IPS-NIHi7 (cell line): ENCODE measurements around the gene PDHA1.

ENCODE experiments used
- DNase-seq: peaks from one replicate; pipeline ENCODE4 v3.0.0; 2012; ENCODE audit warnings: mixed read lengths; ENCODE audit errors: extremely low spot score

PDHA1 gene

GRCh38 chrX:19375546-19375945, 31.8 kb downstream of the PDHA1 start:
- DNase-seq, result no peak

DNA sequence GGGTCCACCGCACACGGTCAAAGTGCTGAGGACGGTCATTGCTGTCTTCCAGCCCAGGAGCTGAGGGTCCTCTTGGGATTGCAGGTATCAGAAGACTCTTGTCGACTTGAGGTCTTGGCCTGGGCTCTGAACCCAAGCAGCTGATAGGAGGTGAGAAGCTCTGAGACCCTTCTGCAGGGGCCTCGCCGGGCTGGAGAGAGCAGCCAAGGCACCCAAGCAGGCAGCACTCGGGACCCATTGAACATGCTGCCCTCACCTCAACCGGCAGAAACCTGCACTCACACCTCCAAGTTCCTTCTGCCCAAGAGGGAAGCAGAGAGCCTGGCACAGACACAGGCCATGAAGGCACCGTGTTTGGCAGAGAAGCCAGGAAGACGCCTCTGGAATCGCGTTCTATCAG, 34.1 kb downstream of the PDHA1 start:
- DNase-seq, result no peak

DNA sequence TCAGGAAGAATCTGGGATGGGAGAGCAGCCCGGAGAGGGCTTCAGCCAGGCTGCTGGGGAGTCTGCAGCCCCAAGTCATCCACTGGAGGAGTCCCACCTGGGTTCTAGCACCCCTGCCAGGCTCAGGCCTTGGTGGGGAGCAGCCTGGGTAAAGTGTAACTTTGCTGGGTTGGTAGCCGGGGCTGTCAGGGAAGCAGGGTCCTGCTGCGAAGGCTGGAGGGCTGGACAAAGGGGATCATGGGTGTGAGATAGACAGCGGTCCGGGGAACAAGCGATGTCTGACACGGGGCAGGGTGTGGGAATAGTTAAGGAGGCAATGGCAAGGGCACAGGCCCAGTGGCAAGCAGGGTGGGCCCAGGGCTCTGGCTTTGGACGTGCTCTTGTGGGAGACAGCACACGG, 37.6 kb downstream of the PDHA1 start:
- DNase-seq, result no peak

DNA sequence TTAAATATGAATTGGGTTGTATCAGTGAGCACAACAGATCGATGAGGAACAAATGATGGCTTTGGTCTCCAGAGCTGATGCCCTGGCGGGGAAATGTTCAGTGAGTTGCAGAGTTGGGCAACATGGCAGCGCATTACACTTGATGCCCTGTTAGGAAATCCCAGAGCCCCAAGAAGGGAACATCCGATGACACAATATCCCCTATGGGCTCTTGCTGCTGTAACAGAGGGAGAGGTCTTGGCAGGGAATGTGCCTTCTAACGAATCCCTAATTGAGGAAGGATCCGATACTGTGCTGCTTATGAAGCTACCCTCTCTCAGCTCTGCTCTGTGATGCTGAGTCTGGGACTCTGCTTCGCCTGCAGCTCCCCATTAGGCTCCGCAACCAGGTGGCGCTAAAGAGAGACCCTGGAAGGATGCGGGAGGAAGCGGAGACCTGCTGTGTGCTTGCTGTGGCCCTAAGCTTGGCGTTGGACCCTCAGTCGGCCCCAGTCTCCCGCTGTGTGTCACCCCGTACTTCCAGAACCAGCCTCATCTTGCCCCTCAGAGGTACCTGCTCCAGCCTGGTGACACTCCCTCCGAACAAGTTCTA, 38.9 kb downstream of the PDHA1 start:
- DNase-seq, result peak; percentile 82

DNA sequence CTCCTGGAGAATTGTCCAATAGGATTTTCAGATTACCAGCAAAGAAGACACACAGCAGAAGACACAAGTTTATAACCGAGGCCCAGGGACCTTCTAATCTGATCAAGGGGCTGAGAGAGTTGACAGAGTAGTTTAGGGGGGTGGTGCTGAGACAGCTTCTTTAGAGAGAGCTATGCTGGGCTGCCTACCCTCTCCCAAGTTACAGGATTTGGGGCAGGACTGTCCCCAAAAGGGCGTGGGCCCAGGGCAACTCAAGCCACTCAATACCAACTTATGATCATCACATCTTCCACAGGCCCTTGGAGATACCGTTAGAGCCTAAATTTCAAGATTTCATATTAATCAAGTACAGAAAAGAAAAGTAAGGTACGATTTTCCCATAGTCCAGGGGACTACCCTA, 43.0 kb downstream of the PDHA1 start:
- no peak for DNase-seq

GRCh38 chrX:19388064-19388679, 44.4 kb downstream of the PDHA1 start:
- no peak for DNase-seq

DNA sequence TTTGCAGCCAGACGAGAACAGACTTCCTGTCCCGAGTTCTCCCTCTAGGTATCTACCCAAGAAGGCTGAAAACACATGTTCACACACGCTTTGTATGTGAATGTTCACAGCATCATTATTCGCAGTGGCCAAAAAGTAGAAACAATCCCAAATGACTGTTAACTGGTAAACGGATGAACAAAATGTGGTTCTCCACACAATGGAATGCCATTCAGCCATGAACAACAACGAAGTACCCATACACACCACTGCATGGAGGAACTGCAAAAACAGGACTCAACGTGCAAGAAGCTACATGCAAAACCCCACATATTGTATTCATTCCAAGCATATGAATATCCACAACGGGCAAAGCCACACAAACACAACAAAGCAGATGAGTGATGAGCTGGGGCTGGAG, 45.0 kb downstream of the PDHA1 start:
- no peak for DNase-seq

DNA sequence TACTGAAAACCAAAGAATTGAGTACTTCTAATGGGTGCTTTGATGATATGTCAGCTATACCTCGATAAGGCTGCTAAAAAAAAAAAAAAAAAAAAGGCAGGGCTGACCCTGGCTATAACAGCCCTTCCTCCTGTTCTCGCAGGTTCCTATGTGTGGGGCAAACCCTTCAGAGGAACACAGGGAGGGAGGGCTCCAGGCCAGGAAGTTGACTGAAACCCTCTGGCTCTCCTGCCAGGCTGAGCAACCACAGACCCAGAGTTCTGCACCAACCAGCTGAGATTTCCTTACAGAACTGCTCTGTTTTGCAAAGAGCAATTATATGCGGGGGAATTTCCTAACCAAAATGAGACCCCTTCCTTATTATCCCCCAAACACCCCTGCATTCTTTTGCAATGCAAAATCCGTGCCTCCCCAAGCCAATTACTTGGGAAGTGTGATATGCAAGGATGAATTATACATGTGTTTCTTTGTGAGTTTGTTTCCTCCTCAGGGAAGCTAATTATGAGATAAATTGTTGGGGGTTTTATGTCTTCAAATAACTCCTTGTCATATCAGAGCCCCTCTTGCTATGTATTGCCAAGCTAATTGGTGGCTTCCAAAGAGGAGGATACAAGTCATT, 45.6 kb downstream of the PDHA1 start:
- DNase-seq, result peak; percentile 41

DNA sequence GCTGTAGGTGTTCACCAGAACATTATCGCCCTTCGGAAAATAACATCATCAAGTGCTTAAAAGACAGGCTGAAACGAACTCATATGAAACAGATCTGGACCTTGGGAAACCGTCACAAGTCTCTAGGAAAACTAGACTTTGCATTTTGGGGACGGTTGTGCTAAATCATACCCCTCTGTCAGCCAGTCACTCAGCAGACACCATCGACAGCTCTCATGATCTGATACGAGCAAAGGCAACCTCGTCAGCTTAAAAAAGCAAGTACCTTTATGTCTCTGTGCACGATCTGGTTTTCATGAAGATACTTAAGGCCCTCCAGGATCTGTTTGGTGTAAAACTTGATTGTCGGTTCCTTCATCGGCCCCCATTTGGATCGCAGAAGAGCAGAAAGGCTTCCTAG, 48.4 kb downstream of the PDHA1 start:
- DNase-seq, result no peak

GRCh38 chrX:19392703-19393102, 49.0 kb downstream of the PDHA1 start:
- no peak for DNase-seq

- DNase-seq, result no peak
These were observed 60.0 kb downstream of the PDHA1 start for GRCh38 chrX:19403696-19404095.

DNA sequence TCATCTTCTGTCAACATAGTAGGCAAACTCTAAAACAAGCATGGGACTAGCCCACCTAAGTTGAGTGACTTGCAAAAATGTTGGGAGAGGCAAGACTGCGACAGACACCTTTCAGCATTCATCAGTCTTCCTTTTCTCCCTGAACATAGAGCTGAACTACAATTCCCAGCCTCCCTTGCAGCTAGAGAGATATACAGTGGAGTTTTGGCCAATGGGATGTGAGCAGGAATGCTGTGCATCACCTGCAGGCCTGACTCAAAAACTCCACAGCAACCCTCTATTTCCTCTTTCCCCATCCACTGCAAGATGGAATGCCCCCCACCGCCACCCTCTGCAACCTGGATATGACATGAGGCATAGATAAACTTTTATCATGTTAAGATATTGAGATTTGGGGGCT, 66.5 kb downstream of the PDHA1 start:
- DNase-seq, result peak; percentile 53
